Natural killer cell (primary cell): ENCODE results near the gene TGM1. TPM values are rescaled to one million over a fixed set of nuclear protein-coding genes. Genes with fewer than 3 reads are reported as not detected.

Experiments
- ATAC-seq, 3 donors: fragments of 150-1000 bp in 2 of 3; fragments of 200-7000 bp in 1 of 3; cut with Tn5 transposase; 1 replicate in 1 of 3; 2 replicates in 2 of 3; pipeline ENCODE4 v1.10.0; 2021; ENCODE audit warnings: mild to moderate bottlenecking in 2 of 3, moderate library complexity in 2 of 3
- DNase-seq, 2 donors: peaks; one replicate each; pipeline versions ENCODE4 v3.0.0 to v3.0.0-alpha.2; 2013 to 2021; ENCODE audit warnings: mixed read lengths in 1 of 2
- H3K27ac ChIP-seq: one replicate; pipeline ENCODE4 v1.5.1; 2013; ENCODE audit warnings: mild to moderate bottlenecking, low read length
- H3K27me3 ChIP-seq: one replicate; pipeline ENCODE4 v1.6.1; 2013; ENCODE audit warnings: low read length; ENCODE audit not compliant: control insufficient read depth, insufficient read depth
- H3K36me3 ChIP-seq: one replicate; pipeline ENCODE4 v1.6.1; 2013; ENCODE audit warnings: low read length; ENCODE audit not compliant: control insufficient read depth, insufficient read depth
- H3K4me1 ChIP-seq: one replicate; pipeline ENCODE4 v1.6.1; 2013; ENCODE audit warnings: low read length; ENCODE audit not compliant: control insufficient read depth, insufficient read depth
- H3K4me3 ChIP-seq: one replicate; pipeline ENCODE4 v1.5.1; 2013; ENCODE audit warnings: low read length
- H3K9me3 ChIP-seq: one replicate; pipeline ENCODE4 v1.6.1; 2013; ENCODE audit warnings: low read length; ENCODE audit not compliant: control insufficient read depth, insufficient read depth
- H3K27ac Mint-ChIP-seq, 2 donors: one replicate each; pipeline ENCODE4 v1.8.0; 2022; ENCODE audit warnings: mild to moderate bottlenecking in 2 of 2, mixed read lengths in 2 of 2, moderate library complexity in 1 of 2
- H3K27me3 Mint-ChIP-seq, 2 donors: one replicate each; pipeline ENCODE4 v1.8.0; 2022; ENCODE audit warnings: low read depth in 2 of 2, mixed read lengths in 2 of 2
- H3K36me3 Mint-ChIP-seq: one replicate; pipeline ENCODE4 v1.8.0; 2022; ENCODE audit warnings: mixed read lengths
- H3K4me1 Mint-ChIP-seq, 2 donors: one replicate each; pipeline ENCODE4 v1.8.0; 2022; ENCODE audit warnings: mixed read lengths in 2 of 2
- H3K4me3 Mint-ChIP-seq: one replicate; pipeline ENCODE4 v1.8.0; 2022; ENCODE audit warnings: mild to moderate bottlenecking, moderate library complexity, mixed read lengths
- H3K9me3 Mint-ChIP-seq, 2 donors: one replicate each; pipeline ENCODE4 v1.8.0; 2022; ENCODE audit warnings: mixed read lengths in 2 of 2
- WGBS: methylation state at CpG from one replicate; pipeline ENCODE4 v1.1.7; 2013; ENCODE audit warnings: missing lambda C conversion rate; ENCODE audit not compliant: insufficient coverage; 5-methylcytosine and 5-hydroxymethylcytosine counted together
- intact Hi-C: fragments of 100-400 bp; cut with micrococcal nuclease; formaldehyde crosslinking; loops from one replicate; pipeline ENCODE4 v1.14.2; 2022
- total RNA-seq, 4 donors: library from RNA; stranded (reverse); fragments of 120-200 nt in 1 of 4; gene quantifications; one replicate each; pipeline versions ENCODE4 v1.2.3 to v1.2.4, GENCODE V29; 2013 to 2022
- TF ChIP-seq, protein P1 (sequence below): fragments of 200-600 bp; IDR thresholded peaks from one replicate; pipeline ENCODE4 v1.8.0; 2022; ENCODE audit warnings: antibody characterized with exemption

Gene TGM1
- total RNA-seq, 3 donors from 2014 or later (not counting 1 experiment from before 2014, with no cell fraction given), result 1.7 to 4.9 (median 4.7) TPM

DNA sequence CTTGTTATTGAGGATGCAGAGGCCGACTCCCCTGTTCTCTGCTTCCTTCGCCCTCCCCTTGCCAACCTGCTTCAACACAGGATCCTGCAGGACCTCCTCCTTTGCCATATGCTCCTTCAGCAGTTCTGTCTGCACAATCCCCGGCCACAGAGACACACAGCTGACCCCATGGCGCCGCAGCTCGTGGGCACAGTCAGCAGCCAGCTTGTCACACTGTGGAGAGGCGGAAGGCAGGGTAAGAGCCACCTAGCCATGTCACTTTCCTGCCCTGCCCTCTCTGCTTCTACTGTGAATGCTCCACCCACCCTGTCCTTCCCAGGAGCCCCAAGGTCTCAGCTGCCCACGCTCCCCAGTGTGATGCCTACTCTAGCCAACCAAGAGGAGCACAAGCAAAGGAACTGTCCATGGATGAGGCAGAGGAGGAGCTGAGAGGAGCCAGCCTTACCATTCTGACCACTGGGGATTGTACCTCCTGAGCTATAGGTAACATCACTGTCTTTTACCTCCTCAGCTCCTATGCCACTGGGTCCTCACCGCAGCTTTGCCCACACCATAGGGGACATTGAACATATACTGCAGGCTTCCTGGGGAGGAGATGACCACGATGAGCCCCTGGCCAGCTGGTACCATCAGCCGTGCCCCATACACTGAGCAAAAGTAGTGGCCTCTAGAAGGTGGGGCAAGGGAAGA is 29.3 kb upstream of the TGM1 start:
- no peak overlapping the region for H3K4me3 ChIP-seq
- Mint-ChIP-seq H3K4me3 (no peak overlapping the region), H3K9me3 (no peaks in the 10 kb centered on the region), H3K36me3 (peaks cover 14% of the 10 kb centered on the region), H3K27me3 (no peaks in the 10 kb centered on the region), H3K4me1 (peaks cover 8 to 14% of the 10 kb centered on the region in 2 donors), H3K27ac (no peak overlapping the region)
- DNase-seq (no peak), ATAC-seq (no peak)
- H3K36me3 ChIP-seq, result peaks cover 48% of the 10 kb centered on the region
- no peak overlapping the region for H3K27ac ChIP-seq
- H3K9me3 ChIP-seq, result no peaks in the 10 kb centered on the region
- peaks cover 22% of the 10 kb centered on the region for H3K4me1 ChIP-seq
- intact Hi-C loops, result no loop called here
- no peaks in the 10 kb centered on the region for H3K27me3 ChIP-seq
- WGBS, result 96% methylated on average over 11 of the region's 11 CpGs
- TF ChIP-seq, protein P1, sequence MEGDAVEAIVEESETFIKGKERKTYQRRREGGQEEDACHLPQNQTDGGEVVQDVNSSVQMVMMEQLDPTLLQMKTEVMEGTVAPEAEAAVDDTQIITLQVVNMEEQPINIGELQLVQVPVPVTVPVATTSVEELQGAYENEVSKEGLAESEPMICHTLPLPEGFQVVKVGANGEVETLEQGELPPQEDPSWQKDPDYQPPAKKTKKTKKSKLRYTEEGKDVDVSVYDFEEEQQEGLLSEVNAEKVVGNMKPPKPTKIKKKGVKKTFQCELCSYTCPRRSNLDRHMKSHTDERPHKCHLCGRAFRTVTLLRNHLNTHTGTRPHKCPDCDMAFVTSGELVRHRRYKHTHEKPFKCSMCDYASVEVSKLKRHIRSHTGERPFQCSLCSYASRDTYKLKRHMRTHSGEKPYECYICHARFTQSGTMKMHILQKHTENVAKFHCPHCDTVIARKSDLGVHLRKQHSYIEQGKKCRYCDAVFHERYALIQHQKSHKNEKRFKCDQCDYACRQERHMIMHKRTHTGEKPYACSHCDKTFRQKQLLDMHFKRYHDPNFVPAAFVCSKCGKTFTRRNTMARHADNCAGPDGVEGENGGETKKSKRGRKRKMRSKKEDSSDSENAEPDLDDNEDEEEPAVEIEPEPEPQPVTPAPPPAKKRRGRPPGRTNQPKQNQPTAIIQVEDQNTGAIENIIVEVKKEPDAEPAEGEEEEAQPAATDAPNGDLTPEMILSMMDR, result no peak

DNA sequence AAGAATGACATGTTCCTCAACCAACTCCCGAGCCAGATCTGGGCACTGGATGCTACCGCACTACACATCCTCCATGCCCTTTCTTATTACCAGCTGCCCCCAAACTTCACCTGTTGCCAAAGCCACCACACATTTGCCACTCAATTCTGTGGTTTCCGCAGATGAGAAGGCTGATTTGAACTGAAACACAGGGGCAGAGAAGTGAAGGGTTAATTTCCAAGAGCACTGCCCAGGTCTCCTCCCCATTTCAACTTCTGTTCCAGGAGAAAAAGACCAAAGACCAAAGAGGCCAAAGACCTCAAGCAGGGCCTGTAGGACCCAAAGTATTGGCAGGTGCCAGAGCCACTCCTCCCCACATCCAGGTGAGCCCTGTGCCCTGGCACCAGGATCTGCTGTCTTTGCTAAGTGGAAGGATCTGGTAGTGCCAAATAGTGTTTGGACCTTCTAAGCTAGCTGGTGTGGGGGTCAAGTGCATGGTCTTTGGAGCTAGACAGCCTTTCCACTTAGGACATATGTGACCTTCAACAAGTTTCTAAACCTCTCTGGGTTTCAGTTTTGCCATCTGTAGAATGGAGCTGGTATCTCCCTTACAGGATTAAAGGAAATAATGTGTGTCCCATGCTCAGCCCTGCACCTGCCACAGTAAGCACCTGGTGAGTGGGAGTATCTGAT is 28.6 kb upstream of the TGM1 start:
- H3K9me3 ChIP-seq, result no peaks in the 10 kb centered on the region
- Mint-ChIP-seq H3K27ac (no peak overlapping the region), H3K9me3 (no peaks in the 10 kb centered on the region), H3K4me3 (no peak overlapping the region), H3K4me1 (peaks cover 2 to 7% of the 10 kb centered on the region in 2 donors), H3K36me3 (peaks cover 14% of the 10 kb centered on the region), H3K27me3 (no peaks in the 10 kb centered on the region)
- TF ChIP-seq, protein P1, result no peak
- H3K4me3 ChIP-seq, result no peak overlapping the region
- H3K27me3 ChIP-seq, result no peaks in the 10 kb centered on the region
- H3K4me1 ChIP-seq, result peaks cover 19% of the 10 kb centered on the region
- peaks cover 47% of the 10 kb centered on the region for H3K36me3 ChIP-seq
- no peak overlapping the region for H3K27ac ChIP-seq
- 61% methylated on average over 3 of the region's 3 CpGs for WGBS
- no peak for ATAC-seq
- no peak for DNase-seq
- intact Hi-C loops, result no loop called here

DNA sequence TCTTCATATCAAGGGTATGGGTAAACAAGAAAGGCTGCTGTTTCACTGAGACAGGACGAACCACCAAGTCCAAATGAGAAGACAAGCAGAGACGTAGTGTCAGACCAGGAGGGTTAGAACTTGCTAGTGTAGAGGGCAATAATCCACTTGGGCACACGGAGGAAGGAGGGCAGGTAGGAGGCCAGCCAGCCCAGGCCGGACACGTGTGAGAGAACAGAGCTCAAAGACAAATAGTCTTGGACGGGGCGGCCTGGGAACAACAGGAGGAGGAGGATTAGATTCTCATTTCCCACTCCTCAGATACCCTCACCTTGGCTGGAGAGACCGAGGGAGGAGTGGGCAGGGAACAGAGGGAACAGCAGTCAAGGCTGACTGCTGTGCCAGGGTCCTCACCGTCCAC is 27.8 kb upstream of the TGM1 start:
- Mint-ChIP-seq H3K36me3 (peaks cover 11% of the 10 kb centered on the region), H3K27me3 (no peaks in the 10 kb centered on the region), H3K4me3 (no peak overlapping the region), H3K27ac (no peak overlapping the region), H3K9me3 (no peaks in the 10 kb centered on the region), H3K4me1 (no peaks in the 10 kb centered on the region)
- intact Hi-C loops, result no loop called here
- ATAC-seq, result no peak
- no peak overlapping the region for H3K4me3 ChIP-seq
- TF ChIP-seq, protein P1, result no peak
- 95% methylated on average over 8 of the region's 9 CpGs for WGBS
- no peak for DNase-seq
- peaks cover 16% of the 10 kb centered on the region for H3K4me1 ChIP-seq
- peaks cover 39% of the 10 kb centered on the region for H3K36me3 ChIP-seq
- no peak overlapping the region for H3K27ac ChIP-seq
- H3K27me3 ChIP-seq, result no peaks in the 10 kb centered on the region
- no peaks in the 10 kb centered on the region for H3K9me3 ChIP-seq
